ENCODE data around the gene VSX1.

DNA sequence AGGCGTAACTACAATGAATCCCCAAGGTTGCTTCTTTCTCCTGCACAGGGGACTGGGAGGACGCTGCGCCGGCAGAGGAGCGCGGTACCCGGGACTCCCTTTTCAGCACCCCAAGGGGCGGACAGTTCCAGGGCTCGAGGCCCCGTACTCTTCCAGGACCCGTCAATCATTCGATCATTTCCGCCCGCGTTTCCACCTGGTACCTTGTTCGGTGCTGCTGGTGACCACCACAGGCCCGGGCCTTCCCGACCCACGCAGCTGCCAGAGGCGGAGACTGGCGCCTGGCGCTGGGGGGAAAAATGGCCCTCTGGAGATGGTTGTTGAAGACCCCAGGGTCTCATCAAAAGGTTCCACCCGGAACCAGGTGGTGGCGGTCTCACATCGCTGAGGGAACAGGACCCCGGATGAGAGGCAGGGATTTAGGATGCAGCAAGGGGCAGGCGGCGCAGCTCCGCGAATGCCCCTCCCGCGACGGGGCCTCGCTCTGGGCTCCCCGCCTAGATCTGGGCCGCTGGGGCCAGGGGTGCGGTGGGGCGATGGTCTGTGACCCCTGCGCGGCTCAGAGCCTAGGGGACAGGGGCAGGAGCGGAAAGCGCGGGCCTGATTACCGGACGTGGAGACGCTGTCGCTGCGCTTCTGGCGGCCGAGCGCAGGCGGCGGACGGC lies 744 bp downstream of the VSX1 start:
- TF ChIP-seq, protein P1, sequence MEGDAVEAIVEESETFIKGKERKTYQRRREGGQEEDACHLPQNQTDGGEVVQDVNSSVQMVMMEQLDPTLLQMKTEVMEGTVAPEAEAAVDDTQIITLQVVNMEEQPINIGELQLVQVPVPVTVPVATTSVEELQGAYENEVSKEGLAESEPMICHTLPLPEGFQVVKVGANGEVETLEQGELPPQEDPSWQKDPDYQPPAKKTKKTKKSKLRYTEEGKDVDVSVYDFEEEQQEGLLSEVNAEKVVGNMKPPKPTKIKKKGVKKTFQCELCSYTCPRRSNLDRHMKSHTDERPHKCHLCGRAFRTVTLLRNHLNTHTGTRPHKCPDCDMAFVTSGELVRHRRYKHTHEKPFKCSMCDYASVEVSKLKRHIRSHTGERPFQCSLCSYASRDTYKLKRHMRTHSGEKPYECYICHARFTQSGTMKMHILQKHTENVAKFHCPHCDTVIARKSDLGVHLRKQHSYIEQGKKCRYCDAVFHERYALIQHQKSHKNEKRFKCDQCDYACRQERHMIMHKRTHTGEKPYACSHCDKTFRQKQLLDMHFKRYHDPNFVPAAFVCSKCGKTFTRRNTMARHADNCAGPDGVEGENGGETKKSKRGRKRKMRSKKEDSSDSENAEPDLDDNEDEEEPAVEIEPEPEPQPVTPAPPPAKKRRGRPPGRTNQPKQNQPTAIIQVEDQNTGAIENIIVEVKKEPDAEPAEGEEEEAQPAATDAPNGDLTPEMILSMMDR (optimal IDR thresholded peaks at IDR 0.05 in 1 of 3, IDR thresholded peaks at IDR 0.05 in 1 of 3, conservative IDR thresholded peaks at IDR 0.05 in 1 of 3; ENCODE audit: extremely low read depth in 1 of 3, insufficient read depth in 2 of 3, low read length in 3 of 3), result no peak
- TF ChIP-seq EZH2 (IDR thresholded peaks at IDR 0.05; ENCODE audit: low read length), result peak; percentile 91
